Measurements from ENCODE around the gene GTF2H3. TPM values are rescaled to one million over a fixed set of nuclear protein-coding genes. Genes with fewer than 3 reads are reported as not detected.

GTF2H3 gene
- total RNA-seq, 8 experiments from 2014 or later, result 18.8 to 56.6 (median 28.2) TPM

DNA sequence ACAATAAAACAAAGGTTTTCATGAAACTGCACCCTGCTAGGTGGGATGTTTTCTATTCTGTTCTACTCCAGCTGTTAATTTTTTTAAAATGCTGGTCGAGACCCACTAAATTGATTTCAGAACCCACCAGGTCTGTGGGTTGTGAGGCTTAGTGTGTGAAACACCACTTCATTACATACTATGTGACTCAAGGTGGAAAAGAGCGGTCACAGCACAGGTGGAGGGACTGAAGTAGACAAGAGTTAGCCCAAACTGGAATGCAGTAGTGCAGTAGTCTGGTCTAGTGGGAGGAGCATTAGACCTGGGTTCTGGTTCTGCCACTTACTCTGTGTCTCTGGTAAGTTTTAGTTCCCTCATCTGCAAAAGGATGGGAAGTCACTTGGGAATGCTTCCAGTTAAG lies 19.5 kb upstream of the GTF2H3 start:
- Histone ChIP-seq H3K4me3 (no peak overlapping the region), H3K4me1 (replicated peaks in 1 of 2) (no peaks in the 10 kb centered on the region), H3K27ac (no peak overlapping the region)
- ATAC-seq (replicated peaks in 6 of 8), result no peak
- 80 to 100% (median 93%) methylated on average over 1 to 2 of the region's 2 CpGs; no CpG with 5 or more reads in 4 of the 10 experiments for WGBS, 10 experiments
- in situ Hi-C loops (cut with MboI; ENCODE audit: low pct_unique_long_range_greater_than_20kb in 2 of 9, low sequenced_read_pairs in 9 of 9, unreplicated experiment in 9 of 9), result no loop called here

DNA sequence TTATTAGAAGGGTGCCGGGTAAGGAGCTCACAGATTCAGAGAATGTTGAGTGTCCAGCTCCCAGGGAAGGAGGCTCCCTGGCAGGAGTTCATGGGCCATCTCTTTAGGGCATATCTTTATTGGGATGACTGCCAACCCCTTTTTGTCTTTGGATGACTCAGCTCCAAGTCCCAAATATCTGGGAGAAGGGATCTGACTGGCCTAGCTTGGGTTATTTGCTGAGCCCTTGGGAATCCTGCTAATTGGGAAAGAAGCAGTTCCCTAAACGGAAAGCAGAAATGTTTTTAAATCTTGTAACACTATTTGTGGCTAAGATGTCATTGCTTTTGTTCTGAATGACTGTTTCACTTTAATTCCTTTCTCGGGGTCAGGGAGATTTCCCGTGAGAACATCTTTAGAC lies 19.1 kb upstream of the GTF2H3 start:
- H3K4me1 ChIP-seq (replicated peaks in 1 of 2), result no peaks in the 10 kb centered on the region
- in situ Hi-C loops (cut with MboI; ENCODE audit: low pct_unique_long_range_greater_than_20kb in 2 of 9, low sequenced_read_pairs in 9 of 9, unreplicated experiment in 9 of 9), result no loop called here
- 18 to 100% (median 88%) methylated on average over 1 to 4 of the region's 4 CpGs for WGBS, 10 experiments
- peak in 1 of 8 experiments; percentile 45 for ATAC-seq (replicated peaks in 6 of 8)
- H3K27ac ChIP-seq, result no peak overlapping the region
- no peak overlapping the region for H3K4me3 ChIP-seq

DNA sequence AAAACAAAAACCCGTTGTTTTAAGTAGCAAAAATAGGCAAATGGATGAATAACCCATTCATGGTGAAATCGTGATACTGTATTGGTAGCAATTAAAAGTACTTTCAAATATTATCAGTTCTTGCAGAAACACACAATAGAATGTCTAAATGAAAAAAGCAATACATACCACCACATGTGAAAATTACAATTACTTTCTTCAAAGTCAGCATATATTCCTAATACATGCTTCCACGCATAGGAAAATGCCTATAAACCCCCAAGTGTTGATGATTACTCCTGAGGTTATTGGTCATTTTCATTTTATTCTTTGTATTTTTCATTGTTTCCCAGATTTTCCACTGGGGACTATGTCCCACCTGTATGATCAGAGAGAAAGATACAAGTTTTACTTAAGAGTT lies 16.5 kb upstream of the GTF2H3 start:
- Histone ChIP-seq H3K27ac (no peak overlapping the region), H3K4me1 (replicated peaks in 1 of 2) (no peaks in the 10 kb centered on the region), H3K4me3 (no peak overlapping the region)
- no peak for ATAC-seq (replicated peaks in 6 of 8)
- 85 to 100% (median 90%) methylated on average over 1 to 3 of the region's 3 CpGs; no CpG with 5 or more reads in 3 of the 10 experiments for WGBS, 10 experiments
- in situ Hi-C loops (cut with MboI; ENCODE audit: low pct_unique_long_range_greater_than_20kb in 2 of 9, low sequenced_read_pairs in 9 of 9, unreplicated experiment in 9 of 9), result no loop called here

DNA sequence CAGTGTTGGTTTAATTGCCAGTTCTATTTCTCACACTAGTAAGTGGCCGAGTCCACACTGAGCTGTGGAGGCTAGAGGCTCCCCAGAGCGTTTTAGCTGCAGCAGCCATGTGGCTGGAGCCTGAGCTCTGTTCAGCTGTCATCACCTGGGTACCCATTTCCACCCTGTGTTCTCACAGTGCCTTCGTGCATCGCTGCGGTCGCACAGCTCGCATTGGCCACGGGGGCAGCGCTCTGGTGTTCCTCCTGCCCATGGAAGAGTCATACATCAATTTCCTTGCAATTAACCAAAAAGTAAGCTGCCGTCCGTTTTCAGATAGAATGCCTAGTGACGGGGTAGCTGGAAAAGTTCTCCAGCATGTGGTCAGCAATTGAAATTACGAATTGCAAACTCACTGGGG lies 16.0 kb upstream of the GTF2H3 start:
- H3K4me3 ChIP-seq, result no peak overlapping the region
- ATAC-seq (replicated peaks in 6 of 8), result no peak
- H3K4me1 ChIP-seq (replicated peaks in 1 of 2), result no peaks in the 10 kb centered on the region
- in situ Hi-C loops (cut with MboI; ENCODE audit: low pct_unique_long_range_greater_than_20kb in 2 of 9, low sequenced_read_pairs in 9 of 9, unreplicated experiment in 9 of 9), result no loop called here
- no peak overlapping the region for H3K27ac ChIP-seq
- WGBS, 10 experiments, result 57 to 100% (median 80%) methylated on average over 1 to 6 of the region's 13 CpGs; no CpG with 5 or more reads in 3 of the 10 experiments

DNA sequence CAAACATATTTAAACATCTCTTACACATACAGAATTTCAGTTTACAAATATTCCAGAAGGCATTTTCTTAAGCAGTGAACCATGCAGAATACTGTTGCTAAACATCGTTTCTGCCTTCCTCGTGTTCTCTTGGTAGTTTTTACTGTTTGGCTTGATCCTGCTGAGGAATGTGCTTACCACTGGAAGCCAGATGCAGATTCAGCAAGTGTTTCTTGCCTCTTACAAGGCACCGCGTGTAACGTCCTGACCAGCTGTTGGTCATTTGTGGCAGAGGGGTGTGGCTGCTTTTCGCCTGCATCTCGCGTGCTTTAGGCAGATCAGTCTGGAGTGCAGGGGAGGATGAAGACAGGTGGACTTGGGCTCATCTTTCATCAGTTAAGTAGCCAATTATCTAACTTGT lies 12.5 kb upstream of the GTF2H3 start:
- H3K27ac ChIP-seq, result no peak overlapping the region
- no peak overlapping the region for H3K4me3 ChIP-seq
- 29 to 98% (median 75%) methylated on average over 2 to 7 of the region's 8 CpGs; no CpG with 5 or more reads in 3 of the 10 experiments for WGBS, 10 experiments
- H3K4me1 ChIP-seq (replicated peaks in 1 of 2), result no peaks in the 10 kb centered on the region
- peak in 3 of 8 experiments; percentile 81 to 90 (median 90) for ATAC-seq (replicated peaks in 6 of 8)
- in situ Hi-C loops (cut with MboI; ENCODE audit: low pct_unique_long_range_greater_than_20kb in 2 of 9, low sequenced_read_pairs in 9 of 9, unreplicated experiment in 9 of 9), result no loop called here

DNA sequence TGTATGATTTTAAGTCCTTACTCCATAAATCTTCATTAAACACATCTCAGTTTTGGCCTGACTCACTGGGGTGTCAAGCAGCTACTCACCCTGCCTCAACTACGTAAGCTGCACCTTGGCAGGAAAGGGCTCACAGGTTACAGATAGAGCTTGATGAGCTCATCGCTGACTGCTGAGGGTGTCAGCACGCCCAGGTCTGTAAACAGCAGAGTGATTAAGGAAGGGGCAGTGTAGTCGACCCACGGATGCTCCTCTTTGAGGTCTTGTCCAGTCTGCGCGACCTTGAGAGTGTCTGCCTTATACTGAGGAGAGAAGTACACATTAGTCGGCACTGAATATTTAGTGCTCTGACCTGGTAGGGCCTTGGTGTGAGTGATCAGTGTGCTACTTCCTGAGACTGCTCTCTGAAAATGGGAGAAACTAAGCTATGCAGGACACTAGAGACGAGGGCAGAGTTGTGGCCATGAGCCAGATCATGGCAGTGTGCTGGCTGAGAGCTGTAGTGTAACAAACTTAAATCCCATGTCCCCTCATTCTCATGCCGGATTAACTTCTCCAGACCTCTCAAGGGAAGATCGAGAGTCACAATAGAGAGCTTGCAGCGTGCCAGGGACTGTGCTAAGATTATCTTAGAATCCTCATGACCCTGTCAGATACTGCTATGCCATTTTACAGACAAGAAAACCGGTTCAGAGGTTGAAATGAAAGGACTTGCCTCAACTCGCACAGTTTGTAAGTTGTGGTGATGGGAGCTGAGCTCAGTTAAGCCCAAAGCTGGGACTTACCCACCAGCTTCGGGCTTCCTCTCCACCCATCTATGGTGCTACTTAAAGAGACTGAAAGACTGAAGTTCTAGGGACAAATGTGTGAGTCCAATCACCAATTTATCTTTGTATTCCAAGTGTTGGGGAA lies 11.8 kb upstream of the GTF2H3 start:
- no peak overlapping the region for H3K4me3 ChIP-seq
- ATAC-seq (replicated peaks in 6 of 8), result peak in 4 of 8 experiments; percentile 14 to 32 (median 23)
- no peak overlapping the region for H3K27ac ChIP-seq
- H3K4me1 ChIP-seq (replicated peaks in 1 of 2), result no peaks in the 10 kb centered on the region
- in situ Hi-C loops (cut with MboI; ENCODE audit: low pct_unique_long_range_greater_than_20kb in 2 of 9, low sequenced_read_pairs in 9 of 9, unreplicated experiment in 9 of 9), result no loop called here
- 59 to 100% (median 89%) methylated on average over 1 to 15 of the region's 15 CpGs; no CpG with 5 or more reads in 3 of the 10 experiments for WGBS, 10 experiments

DNA sequence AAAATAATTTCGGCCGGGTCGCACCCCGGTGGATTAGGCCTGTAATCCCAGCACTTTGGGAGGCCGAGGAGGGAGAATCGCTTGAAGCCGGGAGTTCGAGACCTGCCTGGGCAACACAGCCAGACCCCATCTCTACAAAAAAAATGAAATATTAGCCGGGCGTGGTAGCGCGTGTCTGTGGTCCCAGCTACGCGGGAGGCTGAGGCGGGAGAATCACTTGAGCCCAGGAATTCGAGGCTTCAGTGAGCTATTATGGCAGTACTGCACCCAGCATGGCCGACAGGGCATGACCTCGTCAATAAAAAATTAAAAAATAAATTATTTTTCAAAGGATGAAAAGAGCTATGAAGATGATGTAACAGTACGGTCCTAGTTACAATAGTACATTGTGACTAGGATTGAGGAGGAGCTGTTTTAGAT lies 523 bp downstream of the GTF2H3 start:
- Histone ChIP-seq H3K4me1 (replicated peaks in 1 of 2) (peaks cover 5 to 9% of the 10 kb centered on the region in 2 donors), H3K4me3 (peak overlapping the region; percentile 56 to 85 (median 72)), H3K27ac (peak overlapping the region; percentile 89 to 90)
- ATAC-seq (replicated peaks in 6 of 8), result peak in 2 of 8 experiments; percentile 7 to 8
- 0 to 28% (median 10%) methylated on average over 3 to 17 of the region's 19 CpGs; no CpG with 5 or more reads in 1 of the 10 experiments for WGBS, 10 experiments
- in situ Hi-C loops (cut with MboI; ENCODE audit: low pct_unique_long_range_greater_than_20kb in 2 of 9, low sequenced_read_pairs in 9 of 9, unreplicated experiment in 9 of 9), result no loop called here

DNA sequence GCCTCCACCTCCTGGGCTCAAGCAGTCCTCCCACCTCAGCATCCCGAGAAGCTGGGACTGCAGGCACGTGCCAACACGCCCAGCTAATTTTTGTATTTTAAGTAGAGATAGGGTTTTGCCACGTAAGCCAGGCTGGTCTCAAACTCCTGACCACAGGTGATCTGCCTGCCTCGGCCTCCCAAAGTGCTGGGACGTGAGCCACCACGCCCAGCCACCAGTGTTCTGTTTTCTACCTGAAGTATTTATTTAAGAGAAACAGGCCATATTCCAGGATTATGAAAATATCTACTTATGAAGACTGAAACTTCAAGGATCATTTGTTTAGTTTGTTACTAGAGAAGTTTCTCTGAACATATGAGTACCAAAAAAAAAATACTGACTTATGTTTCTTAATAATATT lies 10.3 kb downstream of the GTF2H3 start:
- Histone ChIP-seq H3K4me1 (replicated peaks in 1 of 2) (no peaks in the 10 kb centered on the region), H3K27ac (no peak overlapping the region), H3K4me3 (no peak overlapping the region)
- no peak for ATAC-seq (replicated peaks in 6 of 8)
- 62 to 100% (median 83%) methylated on average over 1 to 7 of the region's 7 CpGs; no CpG with 5 or more reads in 1 of the 10 experiments for WGBS, 10 experiments
- in situ Hi-C loops (cut with MboI; ENCODE audit: low pct_unique_long_range_greater_than_20kb in 2 of 9, low sequenced_read_pairs in 9 of 9, unreplicated experiment in 9 of 9), result no loop called here

DNA sequence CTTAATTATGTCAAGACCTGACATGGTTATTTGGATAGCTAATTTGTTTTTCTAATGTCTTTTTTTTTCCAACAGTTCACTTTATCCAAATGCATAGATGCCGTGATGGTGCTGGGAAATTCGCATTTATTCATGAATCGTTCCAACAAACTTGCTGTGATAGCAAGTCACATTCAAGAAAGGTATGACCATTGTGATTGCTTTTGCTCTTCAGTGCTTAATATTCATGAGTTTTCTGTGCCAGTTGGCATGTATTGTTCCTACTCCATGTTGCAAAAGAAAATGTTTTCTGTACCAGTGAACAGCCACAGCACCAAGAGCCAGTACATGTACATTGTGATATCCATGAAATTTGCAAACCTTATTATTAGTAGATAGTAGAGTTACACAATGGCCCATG lies 11.8 kb downstream of the GTF2H3 start:
- Histone ChIP-seq H3K27ac (no peak overlapping the region), H3K4me3 (no peak overlapping the region), H3K4me1 (replicated peaks in 1 of 2) (no peaks in the 10 kb centered on the region)
- 0 to 100% (median 65%) methylated on average over 1 to 3 of the region's 3 CpGs; no CpG with 5 or more reads in 2 of the 10 experiments for WGBS, 10 experiments
- peak in 3 of 8 experiments; percentile 41 to 58 (median 55) for ATAC-seq (replicated peaks in 6 of 8)
- in situ Hi-C loops (cut with MboI; ENCODE audit: low pct_unique_long_range_greater_than_20kb in 2 of 9, low sequenced_read_pairs in 9 of 9, unreplicated experiment in 9 of 9), result no loop called here

DNA sequence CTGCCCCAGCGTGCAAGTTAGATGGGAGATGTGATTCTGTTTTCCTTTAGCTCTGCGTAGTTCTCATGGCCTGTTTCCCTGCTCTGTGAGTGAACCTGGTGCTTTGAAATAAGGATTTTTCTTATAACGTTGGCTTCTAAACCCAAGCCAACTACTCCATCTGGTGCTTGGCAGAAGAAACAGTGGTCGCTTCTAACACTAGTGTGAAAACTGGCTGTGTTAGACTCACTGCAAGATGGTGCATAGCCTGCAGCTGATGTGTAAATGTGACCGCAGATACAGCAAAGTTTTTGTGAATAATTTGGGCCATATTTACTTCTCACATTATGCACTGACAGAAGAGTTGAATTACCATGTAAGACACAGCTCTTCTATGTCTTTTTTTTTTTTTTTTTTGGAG lies 12.2 kb downstream of the GTF2H3 start:
- 0 to 100% (median 41%) methylated on average over 1 to 5 of the region's 5 CpGs; no CpG with 5 or more reads in 3 of the 10 experiments for WGBS, 10 experiments
- ATAC-seq (replicated peaks in 6 of 8), result peak in 3 of 8 experiments; percentile 60 to 96 (median 85)
- Histone ChIP-seq H3K4me3 (no peak overlapping the region), H3K4me1 (replicated peaks in 1 of 2) (no peaks in the 10 kb centered on the region), H3K27ac (no peak overlapping the region)
- in situ Hi-C loops (cut with MboI; ENCODE audit: low pct_unique_long_range_greater_than_20kb in 2 of 9, low sequenced_read_pairs in 9 of 9, unreplicated experiment in 9 of 9), result no loop called here

DNA sequence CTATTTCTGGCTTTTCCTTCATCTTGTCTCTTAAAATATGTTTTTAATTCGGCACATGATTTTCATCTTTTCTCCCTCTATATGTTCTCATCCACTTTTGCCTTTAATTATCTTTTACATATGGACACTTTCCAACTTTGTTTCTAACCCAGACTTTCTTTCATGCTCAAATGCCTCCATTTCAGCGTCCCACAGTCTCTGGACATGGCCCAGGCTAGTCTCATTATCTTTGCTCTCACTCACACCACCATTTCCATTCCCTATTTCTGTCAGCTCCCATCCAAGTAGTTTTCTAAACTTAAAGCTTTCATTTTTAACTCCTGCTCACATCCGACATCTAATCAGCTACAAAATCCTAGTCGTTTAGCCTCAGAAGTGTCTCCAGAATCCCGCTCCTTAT lies 14.8 kb downstream of the GTF2H3 start:
- Histone ChIP-seq H3K4me1 (replicated peaks in 1 of 2) (no peaks in the 10 kb centered on the region), H3K4me3 (no peak overlapping the region), H3K27ac (no peak overlapping the region)
- WGBS, 10 experiments, result 43 to 100% (median 94%) methylated on average over 2 to 5 of the region's 5 CpGs
- in situ Hi-C loops (cut with MboI; ENCODE audit: low pct_unique_long_range_greater_than_20kb in 2 of 9, low sequenced_read_pairs in 9 of 9, unreplicated experiment in 9 of 9), result no loop called here
- ATAC-seq (replicated peaks in 6 of 8), result no peak

DNA sequence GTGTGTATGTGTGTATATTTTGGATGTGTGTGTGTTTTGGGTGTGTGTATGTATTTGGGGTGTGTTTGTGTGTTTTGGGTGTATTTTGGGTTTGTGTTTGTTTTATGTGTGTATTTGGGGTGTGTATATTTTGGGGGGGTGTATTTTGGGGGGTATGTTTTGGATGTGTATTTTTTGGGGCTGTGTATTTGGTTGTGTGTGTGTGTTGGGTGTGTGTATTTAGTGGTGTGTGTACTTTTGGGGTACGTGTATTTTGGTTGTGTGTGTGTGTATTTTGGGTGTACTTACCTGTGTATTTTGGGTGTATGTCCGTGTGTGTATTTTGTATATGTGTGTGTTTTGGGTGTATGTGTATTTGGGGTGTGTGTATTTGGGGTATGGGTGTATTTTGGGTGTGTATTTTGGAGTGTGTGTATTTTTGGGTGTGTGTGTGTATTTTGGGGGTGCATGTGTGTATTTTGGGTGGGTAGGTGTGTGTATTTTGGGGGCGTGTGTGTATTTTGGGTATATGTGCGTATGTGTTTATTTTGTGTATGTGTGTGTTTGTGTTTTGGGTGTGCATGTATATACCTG lies 20.6 kb downstream of the GTF2H3 start:
- no peak overlapping the region for H3K4me3 ChIP-seq
- H3K27ac ChIP-seq, result no peak overlapping the region
- in situ Hi-C loops (cut with MboI; ENCODE audit: low pct_unique_long_range_greater_than_20kb in 2 of 9, low sequenced_read_pairs in 9 of 9, unreplicated experiment in 9 of 9), result no loop called here
- WGBS, 10 experiments, result 83 to 100% (median 94%) methylated on average over 1 to 3 of the region's 4 CpGs; no CpG with 5 or more reads in 4 of the 10 experiments
- H3K4me1 ChIP-seq (replicated peaks in 1 of 2), result no peaks in the 10 kb centered on the region
- ATAC-seq (replicated peaks in 6 of 8), result no peak

DNA sequence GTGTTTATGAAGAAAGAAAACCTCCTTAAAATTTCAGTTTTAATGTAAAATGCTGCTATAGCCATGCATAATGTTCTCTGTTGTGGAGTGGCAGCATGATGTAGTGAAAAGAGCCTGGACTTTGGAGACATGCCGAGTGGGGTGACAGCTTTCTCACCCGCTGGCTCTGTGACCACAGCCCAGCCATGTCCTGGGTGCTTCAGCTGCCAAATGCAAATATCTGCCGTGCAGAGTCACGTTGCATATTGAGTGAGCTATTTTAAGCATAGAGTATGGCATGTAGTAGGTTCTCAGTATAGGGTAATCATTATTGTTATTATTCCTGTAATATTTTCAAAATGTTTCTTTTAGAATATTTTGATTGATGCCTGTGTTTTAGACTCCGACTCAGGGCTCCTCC lies 21.8 kb downstream of the GTF2H3 start:
- peak in 2 of 8 experiments; percentile 54 to 87 for ATAC-seq (replicated peaks in 6 of 8)
- in situ Hi-C loops (cut with MboI; ENCODE audit: low pct_unique_long_range_greater_than_20kb in 2 of 9, low sequenced_read_pairs in 9 of 9, unreplicated experiment in 9 of 9), result no loop called here
- Histone ChIP-seq H3K27ac (no peak overlapping the region), H3K4me3 (no peak overlapping the region), H3K4me1 (replicated peaks in 1 of 2) (no peaks in the 10 kb centered on the region)
- 18 to 100% (median 89%) methylated on average over 1 to 5 of the region's 5 CpGs for WGBS, 10 experiments
